ENCODE data around the gene ENPEP. TPM values are rescaled to one million over a fixed set of nuclear protein-coding genes. Genes with fewer than 3 reads are reported as not detected.

ENPEP gene
- total RNA-seq, 1 experiment from 2014 or later, result 5.6 TPM

DNA sequence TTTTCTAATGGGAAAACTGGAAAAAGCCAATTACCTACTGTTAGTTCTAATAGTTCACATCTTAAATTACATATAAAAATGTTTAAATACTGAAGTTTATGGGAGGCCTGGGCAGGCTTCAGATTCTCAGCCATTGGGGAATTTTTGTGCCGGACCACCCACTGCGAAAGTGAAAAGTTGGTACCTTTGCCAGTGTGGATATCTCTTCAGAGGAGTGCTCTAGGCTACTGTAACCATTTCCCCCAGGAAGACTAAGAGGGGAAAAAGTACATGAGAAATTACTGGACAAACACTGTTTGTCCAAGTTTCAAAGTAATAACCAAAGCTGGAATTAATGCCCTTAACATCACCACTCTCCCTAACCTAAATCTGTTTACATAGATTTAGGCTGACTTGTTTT lies 126.1 kb downstream of the ENPEP start:
- peaks cover 10% of the 10 kb centered on the region for H3K9me3 Mint-ChIP-seq (ENCODE audit: unreplicated experiment)
- Histone ChIP-seq H3K4me3 (ENCODE audit: low read depth, low read length) (no peak overlapping the region), H3K36me3 (ENCODE audit: control insufficient read depth, insufficient read depth, low read length) (no peaks in the 10 kb centered on the region), H3K4me1 (peaks cover 24% of the 10 kb centered on the region), H3K27me3 (replicated peaks; ENCODE audit: control insufficient read depth, insufficient read depth, low read length) (no peaks in the 10 kb centered on the region), H3K9me3 (no peaks in the 10 kb centered on the region)
- no peak overlapping the region for H3K4me3 Mint-ChIP-seq (ENCODE audit: unreplicated experiment)
- no peaks in the 10 kb centered on the region for H3K36me3 Mint-ChIP-seq (ENCODE audit: insufficient read depth, unreplicated experiment)
- DNase-seq, result no peak
- H3K27ac Mint-ChIP-seq (ENCODE audit: unreplicated experiment), result no peak overlapping the region
- POLR2A ChIA-PET, result no interaction called here
- TF ChIP-seq, protein P1, sequence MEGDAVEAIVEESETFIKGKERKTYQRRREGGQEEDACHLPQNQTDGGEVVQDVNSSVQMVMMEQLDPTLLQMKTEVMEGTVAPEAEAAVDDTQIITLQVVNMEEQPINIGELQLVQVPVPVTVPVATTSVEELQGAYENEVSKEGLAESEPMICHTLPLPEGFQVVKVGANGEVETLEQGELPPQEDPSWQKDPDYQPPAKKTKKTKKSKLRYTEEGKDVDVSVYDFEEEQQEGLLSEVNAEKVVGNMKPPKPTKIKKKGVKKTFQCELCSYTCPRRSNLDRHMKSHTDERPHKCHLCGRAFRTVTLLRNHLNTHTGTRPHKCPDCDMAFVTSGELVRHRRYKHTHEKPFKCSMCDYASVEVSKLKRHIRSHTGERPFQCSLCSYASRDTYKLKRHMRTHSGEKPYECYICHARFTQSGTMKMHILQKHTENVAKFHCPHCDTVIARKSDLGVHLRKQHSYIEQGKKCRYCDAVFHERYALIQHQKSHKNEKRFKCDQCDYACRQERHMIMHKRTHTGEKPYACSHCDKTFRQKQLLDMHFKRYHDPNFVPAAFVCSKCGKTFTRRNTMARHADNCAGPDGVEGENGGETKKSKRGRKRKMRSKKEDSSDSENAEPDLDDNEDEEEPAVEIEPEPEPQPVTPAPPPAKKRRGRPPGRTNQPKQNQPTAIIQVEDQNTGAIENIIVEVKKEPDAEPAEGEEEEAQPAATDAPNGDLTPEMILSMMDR (IDR thresholded peaks at IDR 0.05; ENCODE audit: insufficient read depth in 1 of 2, low read depth in 1 of 2, low read length in 1 of 2, severe bottlenecking in 1 of 2, unreplicated experiment in 1 of 2), result no peak
- peaks cover 19% of the 10 kb centered on the region for H3K4me1 Mint-ChIP-seq (ENCODE audit: low read depth, unreplicated experiment)
- no TSS peak for BruUV-seq (replicated peaks)
- CTCF ChIA-PET, result interaction anchor here (0.6 kb wide), 1 partner anchor 10 kb away, joined by 4 read pairs; no protein-coding TSS in a partner anchor
- no peaks in the 10 kb centered on the region for H3K27me3 Mint-ChIP-seq (ENCODE audit: insufficient read depth, unreplicated experiment)
- intact Hi-C loops (cut with micrococcal nuclease; ENCODE audit: unreplicated experiment), result no loop called here

DNA sequence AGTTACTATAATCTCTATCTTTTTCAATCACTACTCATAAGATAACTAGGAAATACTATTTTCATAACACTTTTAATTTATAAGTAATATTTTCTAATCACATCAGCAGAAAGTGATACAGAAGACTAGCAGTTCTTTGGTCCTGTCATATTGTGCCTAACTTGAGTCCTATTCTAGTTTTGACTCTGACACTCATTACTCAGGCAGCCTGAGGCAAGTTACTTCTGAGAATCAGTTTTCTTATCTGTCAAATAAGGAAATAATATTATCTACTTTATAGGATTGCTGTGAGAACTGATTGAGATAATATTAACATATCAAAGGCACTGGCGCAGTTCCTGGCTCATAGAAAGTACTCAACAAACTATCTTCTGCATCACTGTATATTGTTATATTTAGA lies 129.1 kb downstream of the ENPEP start:
- Mint-ChIP-seq H3K4me3 (ENCODE audit: unreplicated experiment) (no peak overlapping the region), H3K27ac (ENCODE audit: unreplicated experiment) (no peak overlapping the region), H3K9me3 (ENCODE audit: unreplicated experiment) (peaks cover 3% of the 10 kb centered on the region), H3K36me3 (ENCODE audit: insufficient read depth, unreplicated experiment) (no peaks in the 10 kb centered on the region), H3K4me1 (ENCODE audit: low read depth, unreplicated experiment) (peaks cover 42% of the 10 kb centered on the region), H3K27me3 (ENCODE audit: insufficient read depth, unreplicated experiment) (no peaks in the 10 kb centered on the region)
- TF ChIP-seq, protein P1 (IDR thresholded peaks at IDR 0.05; ENCODE audit: insufficient read depth in 1 of 2, low read depth in 1 of 2, low read length in 1 of 2, severe bottlenecking in 1 of 2, unreplicated experiment in 1 of 2), result no peak
- DNase-seq, result no peak
- no peaks in the 10 kb centered on the region for H3K27me3 ChIP-seq (replicated peaks; ENCODE audit: control insufficient read depth, insufficient read depth, low read length)
- no peaks in the 10 kb centered on the region for H3K36me3 ChIP-seq (ENCODE audit: control insufficient read depth, insufficient read depth, low read length)
- peaks cover 38% of the 10 kb centered on the region for H3K4me1 ChIP-seq
- no peaks in the 10 kb centered on the region for H3K9me3 ChIP-seq
- ChIA-PET POLR2A (no interaction called here), CTCF (no interaction called here)
- intact Hi-C loops (cut with micrococcal nuclease; ENCODE audit: unreplicated experiment), result no loop called here
- BruUV-seq (replicated peaks), result no TSS peak
- no peak overlapping the region for H3K4me3 ChIP-seq (ENCODE audit: low read depth, low read length)

GRCh38 chr4:110609044-110609750 lies 133.2 kb downstream of the ENPEP start:
- H3K27me3 ChIP-seq (replicated peaks; ENCODE audit: control insufficient read depth, insufficient read depth, low read length), result no peaks in the 10 kb centered on the region
- H3K27me3 Mint-ChIP-seq (ENCODE audit: insufficient read depth, unreplicated experiment), result no peaks in the 10 kb centered on the region
- H3K36me3 ChIP-seq (ENCODE audit: control insufficient read depth, insufficient read depth, low read length), result no peaks in the 10 kb centered on the region; the same call in 1 of the 2 replicates
- H3K4me1 Mint-ChIP-seq (ENCODE audit: low read depth, unreplicated experiment), result peaks cover 28% of the 10 kb centered on the region
- H3K4me1 ChIP-seq, result peaks cover 24% of the 10 kb centered on the region
- peak overlapping the region; percentile 40 for H3K27ac Mint-ChIP-seq (ENCODE audit: unreplicated experiment)
- DNase-seq, result peak in 1 of 2 experiments; percentile 43
- no peak overlapping the region for H3K4me3 ChIP-seq (ENCODE audit: low read depth, low read length)
- H3K9me3 ChIP-seq, result no peaks in the 10 kb centered on the region
- intact Hi-C loops (cut with micrococcal nuclease; ENCODE audit: unreplicated experiment), result no loop called here
- CTCF ChIA-PET, result no interaction called here
- H3K9me3 Mint-ChIP-seq (ENCODE audit: unreplicated experiment), result no peaks in the 10 kb centered on the region
- no peak overlapping the region for H3K4me3 Mint-ChIP-seq (ENCODE audit: unreplicated experiment)
- BruUV-seq (replicated peaks), result no TSS peak
- POLR2A ChIA-PET, result no interaction called here
- TF ChIP-seq, protein P1 (IDR thresholded peaks at IDR 0.05; ENCODE audit: insufficient read depth in 1 of 2, low read depth in 1 of 2, low read length in 1 of 2, severe bottlenecking in 1 of 2, unreplicated experiment in 1 of 2), result no peak
- H3K36me3 Mint-ChIP-seq (ENCODE audit: insufficient read depth, unreplicated experiment), result no peaks in the 10 kb centered on the region
